MM.1S (cell line): Measurements from ENCODE around the gene ULK2.

Experiments
- EZH2phosphoT487 ChIP-seq: fragments of 300-600 bp; sonication (generic); IDR thresholded peaks from 2 replicates; pipeline ENCODE4 v1.6.1; 2018; ENCODE audit warnings: antibody characterized with exemption, low read length
- TF ChIP-seq, protein P1 (sequence below): fragments of 300-600 bp; sonication (generic); IDR thresholded peaks from 2 replicates; pipeline ENCODE4 v1.5.1; 2016; ENCODE audit warnings: antibody characterized with exemption, low read length, mixed read lengths

- TF ChIP-seq EZH2phosphoT487, result no peak
- TF ChIP-seq, protein P1, sequence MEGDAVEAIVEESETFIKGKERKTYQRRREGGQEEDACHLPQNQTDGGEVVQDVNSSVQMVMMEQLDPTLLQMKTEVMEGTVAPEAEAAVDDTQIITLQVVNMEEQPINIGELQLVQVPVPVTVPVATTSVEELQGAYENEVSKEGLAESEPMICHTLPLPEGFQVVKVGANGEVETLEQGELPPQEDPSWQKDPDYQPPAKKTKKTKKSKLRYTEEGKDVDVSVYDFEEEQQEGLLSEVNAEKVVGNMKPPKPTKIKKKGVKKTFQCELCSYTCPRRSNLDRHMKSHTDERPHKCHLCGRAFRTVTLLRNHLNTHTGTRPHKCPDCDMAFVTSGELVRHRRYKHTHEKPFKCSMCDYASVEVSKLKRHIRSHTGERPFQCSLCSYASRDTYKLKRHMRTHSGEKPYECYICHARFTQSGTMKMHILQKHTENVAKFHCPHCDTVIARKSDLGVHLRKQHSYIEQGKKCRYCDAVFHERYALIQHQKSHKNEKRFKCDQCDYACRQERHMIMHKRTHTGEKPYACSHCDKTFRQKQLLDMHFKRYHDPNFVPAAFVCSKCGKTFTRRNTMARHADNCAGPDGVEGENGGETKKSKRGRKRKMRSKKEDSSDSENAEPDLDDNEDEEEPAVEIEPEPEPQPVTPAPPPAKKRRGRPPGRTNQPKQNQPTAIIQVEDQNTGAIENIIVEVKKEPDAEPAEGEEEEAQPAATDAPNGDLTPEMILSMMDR, result no peak
These were observed 104.3 kb downstream of the ULK2 start for GRCh38 chr17:19763416-19763815.
